Measurements from ENCODE around the gene STARD13. TPM values are rescaled to one million over a fixed set of nuclear protein-coding genes. Genes with fewer than 3 reads are reported as not detected.

The STARD13 gene
- total RNA-seq, 1 experiment from 2014 or later: 4.1 TPM

GRCh38 chr13:33114146-33114545, 171.4 kb downstream of the STARD13 start:
- no peak overlapping the region for H3K27ac ChIP-seq (ENCODE audit: low read depth, low read length)
- TF ChIP-seq, protein P1, sequence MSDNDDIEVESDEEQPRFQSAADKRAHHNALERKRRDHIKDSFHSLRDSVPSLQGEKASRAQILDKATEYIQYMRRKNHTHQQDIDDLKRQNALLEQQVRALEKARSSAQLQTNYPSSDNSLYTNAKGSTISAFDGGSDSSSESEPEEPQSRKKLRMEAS (IDR thresholded peaks at IDR 0.05): no peak
- TF ChIP-seq TCF7L2 (IDR thresholded peaks at IDR 0.05; ENCODE audit: borderline replicate concordance, extremely low read depth, insufficient read depth, insufficient read length): no peak
- ChIA-PET POLR2A (no interaction called here), CTCF (no interaction called here), RAD21 (ENCODE audit: low non-redundant PET in 1 of 2, low total read pairs in 2 of 2, uncharacterized antibody in 2 of 2, unreplicated experiment in 2 of 2) (no interaction called here)
- no peaks in the 10 kb centered on the region for H3K27me3 ChIP-seq (ENCODE audit: insufficient read depth, low read length)
- BruUV-seq (replicated peaks): no TSS peak
- H3K4me3 ChIP-seq (replicated peaks in 1 of 2; ENCODE audit: low read depth in 1 of 2, low read length in 2 of 2): no peak overlapping the region
- no peaks in the 10 kb centered on the region for H3K79me2 ChIP-seq (ENCODE audit: insufficient read depth, low read length)
- no peaks in the 10 kb centered on the region for H4K20me1 ChIP-seq (ENCODE audit: insufficient read depth)
- ATAC-seq (no peak), DNase-seq (ENCODE audit: low read depth, low spot score) (no peak)
- peaks cover 8 to 24% of the 10 kb centered on the region in 2 experiments for H3K4me1 ChIP-seq (ENCODE audit: control insufficient read depth in 1 of 2, insufficient read depth in 2 of 2, low read length in 2 of 2)
- intact Hi-C loops (cut with micrococcal nuclease): no loop called here
- H3K9ac ChIP-seq (ENCODE audit: low read length): no peak overlapping the region
- H2AFZ ChIP-seq (ENCODE audit: low read depth, low read length, poor library complexity, severe bottlenecking): no peak overlapping the region
- H3K9me3 ChIP-seq (ENCODE audit: control insufficient read depth in 1 of 2, insufficient read depth in 1 of 2, low read depth in 1 of 2, low read length in 2 of 2): no peaks in the 10 kb centered on the region
- H3K36me3 ChIP-seq (ENCODE audit: control insufficient read depth in 1 of 2, insufficient read depth in 2 of 2, low read length in 2 of 2): no peaks in the 10 kb centered on the region
- no peaks in the 10 kb centered on the region for H3K9me2 ChIP-seq (ENCODE audit: insufficient read depth)
- H3K4me2 ChIP-seq (ENCODE audit: low read length): no peak overlapping the region

DNA sequence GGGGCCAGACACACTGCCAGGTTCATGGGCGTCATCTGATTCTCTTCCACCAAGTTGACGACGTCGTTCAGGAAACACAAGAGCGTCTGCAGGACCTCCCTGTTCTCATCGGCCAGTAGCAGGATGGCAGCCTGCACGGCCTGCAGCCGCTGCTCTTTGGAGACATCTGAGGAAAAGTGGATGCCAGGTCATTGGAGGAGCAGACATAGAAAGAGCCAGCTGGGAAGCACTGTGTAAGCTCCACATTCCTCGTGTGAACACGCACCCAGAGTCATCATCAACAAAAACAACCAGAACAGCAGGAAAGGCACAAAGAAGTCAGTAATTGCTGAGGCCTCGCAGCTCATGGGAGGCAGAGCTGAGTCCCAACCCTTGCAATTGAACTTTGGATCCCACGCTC, 172.8 kb downstream of the STARD13 start:
- Histone ChIP-seq H3K4me1 (ENCODE audit: control insufficient read depth in 1 of 2, insufficient read depth in 2 of 2, low read length in 2 of 2) (peaks cover 5 to 16% of the 10 kb centered on the region in 2 experiments; a peak in 3 of 4 replicates), H3K79me2 (ENCODE audit: insufficient read depth, low read length) (no peaks in the 10 kb centered on the region), H3K36me3 (ENCODE audit: control insufficient read depth in 1 of 2, insufficient read depth in 2 of 2, low read length in 2 of 2) (no peaks in the 10 kb centered on the region), H3K4me2 (ENCODE audit: low read length) (no peak overlapping the region), H4K20me1 (ENCODE audit: insufficient read depth) (no peaks in the 10 kb centered on the region), H3K9me3 (ENCODE audit: control insufficient read depth in 1 of 2, insufficient read depth in 1 of 2, low read depth in 1 of 2, low read length in 2 of 2) (no peaks in the 10 kb centered on the region), H3K9me2 (ENCODE audit: insufficient read depth) (no peaks in the 10 kb centered on the region), H3K27me3 (ENCODE audit: insufficient read depth, low read length) (no peaks in the 10 kb centered on the region), H3K27ac (ENCODE audit: low read depth, low read length) (no peak overlapping the region), H3K4me3 (replicated peaks in 1 of 2; ENCODE audit: low read depth in 1 of 2, low read length in 2 of 2) (no peak overlapping the region), H3K9ac (ENCODE audit: low read length) (no peak overlapping the region), H2AFZ (ENCODE audit: low read depth, low read length, poor library complexity, severe bottlenecking) (no peak overlapping the region)
- ATAC-seq: no peak
- BruUV-seq (replicated peaks): no TSS peak
- DNase-seq (ENCODE audit: low read depth, low spot score): no peak
- intact Hi-C loops (cut with micrococcal nuclease): no loop called here
- CTCF ChIA-PET: no interaction called here
- POLR2A ChIA-PET: interaction anchor here (1.1 kb wide), 1 partner anchor 8 kb away, joined by 4 read pairs; no protein-coding TSS in a partner anchor
- RAD21 ChIA-PET (ENCODE audit: low non-redundant PET in 1 of 2, low total read pairs in 2 of 2, uncharacterized antibody in 2 of 2, unreplicated experiment in 2 of 2): no interaction called here
- TF ChIP-seq RAD21 (IDR thresholded peaks at IDR 0.05; ENCODE audit: low read depth) (no peak), CEBPB (IDR thresholded peaks at IDR 0.05; ENCODE audit: low read depth) (no peak), EGR1 (IDR thresholded peaks at IDR 0.05; ENCODE audit: low read depth) (no peak), POLR2A (IDR thresholded peaks at IDR 0.05; ENCODE audit: borderline replicate concordance, extremely low read depth, insufficient read depth, insufficient read length) (no peak), EZH2phosphoT487 (IDR thresholded peaks at IDR 0.05; ENCODE audit: borderline replicate concordance) (no peak), FOSL1 (IDR thresholded peaks at IDR 0.05; ENCODE audit: low read depth) (no peak), ATF3 (IDR thresholded peaks at IDR 0.05) (no peak), ELF1 (IDR thresholded peaks at IDR 0.05; ENCODE audit: borderline replicate concordance, low read depth) (no peak), JUND (IDR thresholded peaks at IDR 0.05) (no peak), ZBTB33 (IDR thresholded peaks at IDR 0.05; ENCODE audit: extremely low read depth, insufficient replicate concordance, low read length) (no peak), REST (IDR thresholded peaks at IDR 0.05; ENCODE audit: low read depth) (no peak), ZNF274 (IDR thresholded peaks at IDR 0.05; ENCODE audit: low read depth, low read length) (no peak), CBX3 (IDR thresholded peaks at IDR 0.05; ENCODE audit: low read depth) (no peak), SRF (IDR thresholded peaks at IDR 0.05; ENCODE audit: low read depth) (no peak), TCF7L2 (IDR thresholded peaks at IDR 0.05; ENCODE audit: borderline replicate concordance, extremely low read depth, insufficient read depth, insufficient read length) (no peak)
- TF ChIP-seq, protein P1 (IDR thresholded peaks at IDR 0.05): no peak
